ENCODE measurements around the gene CCK. TPM values are rescaled to one million over a fixed set of nuclear protein-coding genes. Genes with fewer than 3 reads are reported as not detected.
"Not testable (repeated sequence)": the region's sequence is repeated elsewhere in the genome, so short reads cannot be mapped to it uniquely, and the experiment has no call there.

The CCK gene
- total RNA-seq, 1 donor from 2014 or later, result not detected

DNA sequence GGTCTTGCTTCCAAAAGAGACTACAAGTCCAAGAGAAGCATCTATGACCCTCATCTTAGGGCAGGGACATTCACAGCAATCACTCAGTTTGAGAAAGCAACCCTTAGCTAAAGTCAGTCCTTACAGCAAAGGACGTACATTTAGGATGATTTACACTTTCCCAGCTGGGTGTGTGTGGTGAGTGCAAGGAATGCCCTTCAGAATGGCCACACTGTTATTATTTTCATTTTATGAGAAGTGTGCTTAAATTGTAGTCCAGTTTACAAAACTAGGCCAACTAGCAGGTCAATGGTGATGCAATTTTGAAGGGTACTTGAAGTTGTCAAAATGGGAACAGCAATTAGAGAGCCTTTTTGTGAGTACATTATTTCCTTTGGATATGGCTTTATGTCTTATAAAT, 26.0 kb upstream of the CCK start:
- Histone ChIP-seq H3K27me3 (no peaks in the 10 kb centered on the region), H3K27ac (no peak overlapping the region), H3K9me3 (no peaks in the 10 kb centered on the region), H3K4me3 (no peak overlapping the region), H3K36me3 (no peaks in the 10 kb centered on the region), H3K4me1 (no peaks in the 10 kb centered on the region)
- intact Hi-C loops (cut with DNase I), result no loop called here
- TF ChIP-seq POLR2A (IDR thresholded peaks at IDR 0.05) (no peak), POLR2AphosphoS5 (IDR thresholded peaks at IDR 0.05; ENCODE audit: insufficient read depth in 1 of 2, low read depth in 1 of 2) (no peak)
- TF ChIP-seq, protein P1, sequence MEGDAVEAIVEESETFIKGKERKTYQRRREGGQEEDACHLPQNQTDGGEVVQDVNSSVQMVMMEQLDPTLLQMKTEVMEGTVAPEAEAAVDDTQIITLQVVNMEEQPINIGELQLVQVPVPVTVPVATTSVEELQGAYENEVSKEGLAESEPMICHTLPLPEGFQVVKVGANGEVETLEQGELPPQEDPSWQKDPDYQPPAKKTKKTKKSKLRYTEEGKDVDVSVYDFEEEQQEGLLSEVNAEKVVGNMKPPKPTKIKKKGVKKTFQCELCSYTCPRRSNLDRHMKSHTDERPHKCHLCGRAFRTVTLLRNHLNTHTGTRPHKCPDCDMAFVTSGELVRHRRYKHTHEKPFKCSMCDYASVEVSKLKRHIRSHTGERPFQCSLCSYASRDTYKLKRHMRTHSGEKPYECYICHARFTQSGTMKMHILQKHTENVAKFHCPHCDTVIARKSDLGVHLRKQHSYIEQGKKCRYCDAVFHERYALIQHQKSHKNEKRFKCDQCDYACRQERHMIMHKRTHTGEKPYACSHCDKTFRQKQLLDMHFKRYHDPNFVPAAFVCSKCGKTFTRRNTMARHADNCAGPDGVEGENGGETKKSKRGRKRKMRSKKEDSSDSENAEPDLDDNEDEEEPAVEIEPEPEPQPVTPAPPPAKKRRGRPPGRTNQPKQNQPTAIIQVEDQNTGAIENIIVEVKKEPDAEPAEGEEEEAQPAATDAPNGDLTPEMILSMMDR (IDR thresholded peaks at IDR 0.05), result no peak
- no peak for DNase-seq (ENCODE audit: extremely low spot score in 2 of 2)

DNA sequence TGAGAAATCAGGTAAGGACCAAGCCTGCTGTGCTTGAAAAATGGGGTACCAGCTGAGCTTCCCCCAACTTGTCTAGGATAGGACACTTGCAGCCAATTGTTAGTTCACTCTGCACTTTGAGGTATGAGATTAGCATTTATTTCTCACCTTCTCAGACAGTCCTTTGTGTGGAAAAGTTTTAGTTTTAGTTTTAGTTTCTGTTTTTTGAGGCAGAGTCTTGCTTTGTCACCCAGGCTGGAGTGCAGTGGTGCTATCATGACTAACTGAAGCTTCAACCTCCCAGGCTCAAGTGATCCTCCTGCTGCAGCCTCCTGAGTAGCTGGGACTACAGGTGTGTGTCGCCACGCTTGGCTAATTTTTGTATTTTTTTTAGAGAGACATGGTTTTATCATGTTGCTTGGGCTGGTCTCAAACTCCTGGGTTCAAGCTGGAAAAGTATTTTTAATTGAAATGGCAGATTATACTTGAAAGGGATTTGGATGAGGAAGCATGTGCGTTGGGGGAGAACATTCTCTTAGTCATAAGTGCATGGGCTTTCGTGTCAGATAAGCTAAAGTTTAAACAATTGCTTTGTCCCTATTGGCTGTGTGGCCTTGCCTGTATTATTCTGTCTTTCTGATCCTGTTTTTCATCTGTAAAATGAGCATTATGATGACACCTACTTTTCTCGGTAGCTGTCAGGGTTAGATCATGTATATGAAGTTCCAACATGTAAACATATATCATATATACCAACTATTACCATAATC, 25.2 kb upstream of the CCK start:
- no peaks in the 10 kb centered on the region for H3K4me1 ChIP-seq
- H3K4me3 ChIP-seq, result no peak overlapping the region
- intact Hi-C loops (cut with DNase I), result no loop called here
- TF ChIP-seq POLR2A (IDR thresholded peaks at IDR 0.05), result no peak
- TF ChIP-seq, protein P1 (IDR thresholded peaks at IDR 0.05), result no peak
- no peak for TF ChIP-seq POLR2AphosphoS5 (IDR thresholded peaks at IDR 0.05; ENCODE audit: insufficient read depth in 1 of 2, low read depth in 1 of 2)
- no peak for DNase-seq (ENCODE audit: extremely low spot score in 2 of 2)
- H3K9me3 ChIP-seq, result no peaks in the 10 kb centered on the region
- no peak overlapping the region for H3K27ac ChIP-seq
- no peaks in the 10 kb centered on the region for H3K36me3 ChIP-seq
- no peaks in the 10 kb centered on the region for H3K27me3 ChIP-seq

DNA sequence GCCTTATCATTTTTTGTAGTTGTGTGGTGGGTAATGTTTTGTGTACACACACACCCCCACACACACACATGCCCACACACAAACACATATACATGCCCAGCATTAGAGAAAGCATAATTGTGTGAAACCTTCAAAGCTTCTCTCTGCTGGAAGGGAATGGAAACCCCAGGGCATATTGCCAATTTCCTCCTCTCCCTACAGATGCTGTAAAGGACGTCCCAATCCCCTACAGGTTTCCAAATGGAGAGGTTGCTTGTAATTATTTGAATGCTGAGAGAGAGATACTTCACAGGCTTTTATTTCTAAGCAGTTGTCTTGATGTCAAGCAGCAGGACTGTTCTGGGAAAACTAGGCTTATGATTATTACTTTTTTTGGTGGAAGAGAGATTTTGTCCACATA, 23.0 kb upstream of the CCK start:
- Histone ChIP-seq H3K4me3 (no peak overlapping the region), H3K4me1 (no peaks in the 10 kb centered on the region), H3K36me3 (no peaks in the 10 kb centered on the region), H3K9me3 (no peaks in the 10 kb centered on the region), H3K27me3 (no peaks in the 10 kb centered on the region), H3K27ac (no peak overlapping the region)
- TF ChIP-seq, protein P1 (IDR thresholded peaks at IDR 0.05), result no peak
- no peak for TF ChIP-seq POLR2AphosphoS5 (IDR thresholded peaks at IDR 0.05; ENCODE audit: insufficient read depth in 1 of 2, low read depth in 1 of 2)
- TF ChIP-seq POLR2A (IDR thresholded peaks at IDR 0.05), result no peak
- no peak for DNase-seq (ENCODE audit: extremely low spot score in 2 of 2)
- intact Hi-C loops (cut with DNase I), result no loop called here

DNA sequence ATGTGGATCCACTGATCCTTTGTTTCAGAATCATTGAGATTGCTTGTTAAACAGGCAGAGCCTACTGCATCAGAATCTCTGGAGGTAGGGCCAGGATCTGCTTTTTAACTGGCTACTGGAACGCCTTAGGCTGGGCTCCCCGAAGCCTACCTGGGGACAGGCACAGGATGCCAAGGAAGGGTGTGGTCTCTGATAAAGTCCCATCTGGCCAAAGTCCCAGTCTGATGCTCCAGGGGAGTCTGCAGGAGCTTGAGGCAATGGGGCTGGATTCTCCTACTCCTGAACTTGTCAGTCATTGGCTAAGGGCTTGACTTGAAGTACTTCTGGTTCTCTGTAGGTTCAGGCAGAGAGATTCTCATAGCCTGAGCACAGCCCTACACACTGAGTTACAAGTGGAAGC, 22.4 kb upstream of the CCK start:
- Histone ChIP-seq H3K27ac (no peak overlapping the region), H3K4me3 (no peak overlapping the region), H3K27me3 (no peaks in the 10 kb centered on the region), H3K4me1 (no peaks in the 10 kb centered on the region), H3K9me3 (no peaks in the 10 kb centered on the region), H3K36me3 (no peaks in the 10 kb centered on the region)
- intact Hi-C loops (cut with DNase I), result no loop called here
- DNase-seq (ENCODE audit: extremely low spot score in 2 of 2), result no peak
- TF ChIP-seq POLR2AphosphoS5 (IDR thresholded peaks at IDR 0.05; ENCODE audit: insufficient read depth in 1 of 2, low read depth in 1 of 2) (no peak), POLR2A (IDR thresholded peaks at IDR 0.05) (no peak)
- TF ChIP-seq, protein P1 (IDR thresholded peaks at IDR 0.05), result no peak

DNA sequence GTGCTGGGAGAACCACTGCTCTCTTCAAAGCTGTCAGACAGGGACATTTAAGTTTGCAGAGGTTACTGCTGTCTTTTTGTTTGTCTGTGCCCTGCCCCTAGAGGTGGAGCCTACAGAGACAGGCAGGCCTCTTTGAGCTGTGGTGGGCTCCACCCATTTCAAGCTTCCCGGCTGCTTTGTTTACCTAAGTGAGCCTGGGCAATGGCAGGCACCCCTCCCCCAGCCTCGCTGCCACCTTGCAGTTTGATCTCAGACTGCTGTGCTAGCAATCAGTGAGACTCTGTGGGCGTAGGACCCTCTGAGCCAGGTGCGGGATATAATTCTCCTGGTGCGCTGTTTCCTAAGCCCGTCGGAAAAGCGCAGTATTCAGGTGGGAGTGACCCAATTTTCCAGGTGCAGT, 21.4 kb upstream of the CCK start:
- H3K36me3 ChIP-seq; H3K4me1 ChIP-seq; H3K27ac ChIP-seq; intact Hi-C loops (cut with DNase I); H3K4me3 ChIP-seq; H3K27me3 ChIP-seq; DNase-seq (ENCODE audit: extremely low spot score in 2 of 2); H3K9me3 ChIP-seq: not testable (repeated sequence)
